ENCODE data around the gene MCEMP1.

DNA sequence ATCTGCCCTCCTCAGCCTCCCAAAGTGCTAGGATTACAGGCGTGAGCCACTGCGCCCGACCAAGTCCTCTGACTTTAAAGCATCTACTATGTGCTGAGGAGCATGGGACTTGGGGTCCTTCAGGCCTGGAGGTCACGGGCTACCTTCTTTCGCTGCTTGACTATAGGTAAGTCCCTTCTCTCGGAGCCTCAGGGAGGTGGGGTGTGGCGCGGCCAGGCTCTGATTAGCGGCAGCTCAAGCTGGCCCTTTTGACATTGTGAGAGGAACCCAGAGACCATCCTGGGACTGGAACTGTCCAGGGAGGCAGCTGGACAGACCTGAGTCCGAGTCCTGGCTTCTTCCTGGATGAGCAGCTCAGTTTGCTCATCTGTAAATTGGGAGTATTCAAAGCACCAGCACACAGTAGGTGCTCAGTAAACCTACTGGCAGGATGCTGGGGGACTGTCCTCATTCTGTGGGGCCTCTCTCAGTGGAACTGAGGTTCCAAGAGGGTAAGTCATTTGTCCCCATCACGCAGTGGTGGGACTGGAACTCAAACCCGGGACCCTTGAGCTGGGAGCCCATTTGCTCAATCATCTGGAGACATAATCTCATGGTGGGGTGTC lies 24.3 kb downstream of the MCEMP1 start:
- TF ChIP-seq, protein P1, sequence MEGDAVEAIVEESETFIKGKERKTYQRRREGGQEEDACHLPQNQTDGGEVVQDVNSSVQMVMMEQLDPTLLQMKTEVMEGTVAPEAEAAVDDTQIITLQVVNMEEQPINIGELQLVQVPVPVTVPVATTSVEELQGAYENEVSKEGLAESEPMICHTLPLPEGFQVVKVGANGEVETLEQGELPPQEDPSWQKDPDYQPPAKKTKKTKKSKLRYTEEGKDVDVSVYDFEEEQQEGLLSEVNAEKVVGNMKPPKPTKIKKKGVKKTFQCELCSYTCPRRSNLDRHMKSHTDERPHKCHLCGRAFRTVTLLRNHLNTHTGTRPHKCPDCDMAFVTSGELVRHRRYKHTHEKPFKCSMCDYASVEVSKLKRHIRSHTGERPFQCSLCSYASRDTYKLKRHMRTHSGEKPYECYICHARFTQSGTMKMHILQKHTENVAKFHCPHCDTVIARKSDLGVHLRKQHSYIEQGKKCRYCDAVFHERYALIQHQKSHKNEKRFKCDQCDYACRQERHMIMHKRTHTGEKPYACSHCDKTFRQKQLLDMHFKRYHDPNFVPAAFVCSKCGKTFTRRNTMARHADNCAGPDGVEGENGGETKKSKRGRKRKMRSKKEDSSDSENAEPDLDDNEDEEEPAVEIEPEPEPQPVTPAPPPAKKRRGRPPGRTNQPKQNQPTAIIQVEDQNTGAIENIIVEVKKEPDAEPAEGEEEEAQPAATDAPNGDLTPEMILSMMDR (conservative IDR thresholded peaks at IDR 0.05; ENCODE audit: low read length), result no peak
- TF ChIP-seq EZH2phosphoT487 (IDR thresholded peaks at IDR 0.05; ENCODE audit: borderline replicate concordance, low read depth, low read length), result no peak
